Neutrophil (primary cell): ENCODE results near the gene CD40LG.

Source experiments
- H3K27ac ChIP-seq: fragments of 200-600 bp; sonication (generic); 2 replicates; pipeline ENCODE4 v1.5.1; 2016; ENCODE audit warnings: mild to moderate bottlenecking, moderate library complexity
- H3K27me3 ChIP-seq: fragments of 200-600 bp; sonication (generic); 2 replicates; pipeline ENCODE4 v1.6.0; 2016; ENCODE audit warnings: mild to moderate bottlenecking
- H3K36me3 ChIP-seq: fragments of 200-600 bp; sonication (generic); 2 replicates; pipeline ENCODE4 v1.5.1; 2017
- H3K4me1 ChIP-seq, 2 experiments: fragments of 200-600 bp in 1 of 2; sonication (generic) in 1 of 2; 1 replicate in 1 of 2; 2 replicates in 1 of 2; pipeline versions ENCODE4 v1.5.1 to v1.6.1; 2013 to 2016; ENCODE audit warnings: low read depth in 1 of 2, low read length in 1 of 2, mild to moderate bottlenecking in 1 of 2, moderate library complexity in 1 of 2; ENCODE audit not compliant: control insufficient read depth in 1 of 2, insufficient read depth in 1 of 2
- H3K4me3 ChIP-seq, 2 experiments: fragments of 200-600 bp in 1 of 2; sonication (generic) in 1 of 2; 1 replicate in 1 of 2; 2 replicates in 1 of 2; pipeline ENCODE4 v1.5.1; 2013 to 2016; ENCODE audit warnings: low read depth in 1 of 2, low read length in 1 of 2, mild to moderate bottlenecking in 1 of 2, moderate library complexity in 1 of 2
- H3K9me3 ChIP-seq: fragments of 200-600 bp; sonication (generic); 2 replicates; pipeline ENCODE4 v1.5.1; 2016
- CTCF ChIP-seq: fragments of 200-600 bp; sonication (generic); IDR thresholded peaks from 2 replicates; pipeline ENCODE4 v1.5.1; 2016; ENCODE audit warnings: antibody characterized with exemption

Gene CD40LG

GRCh38 chrX:136616987-136617685 lies 30.8 kb upstream of the CD40LG start:
- no peaks in the 10 kb centered on the region for H3K4me1 ChIP-seq
- no peaks in the 10 kb centered on the region for H3K27me3 ChIP-seq
- TF ChIP-seq CTCF: no peak
- no peaks in the 10 kb centered on the region for H3K9me3 ChIP-seq
- no peak overlapping the region for H3K27ac ChIP-seq
- H3K4me3 ChIP-seq: no peak overlapping the region
- no peaks in the 10 kb centered on the region for H3K36me3 ChIP-seq

GRCh38 chrX:136619899-136620505 lies 28.0 kb upstream of the CD40LG start:
- TF ChIP-seq CTCF: no peak
- H3K27me3 ChIP-seq: no peaks in the 10 kb centered on the region
- H3K27ac ChIP-seq: no peak overlapping the region
- H3K4me3 ChIP-seq: no peak overlapping the region
- H3K9me3 ChIP-seq: no peaks in the 10 kb centered on the region
- peaks cover 4 to 6% of the 10 kb centered on the region in 2 experiments for H3K4me1 ChIP-seq
- H3K36me3 ChIP-seq: no peaks in the 10 kb centered on the region

- H3K4me3 ChIP-seq: no peak overlapping the region
- no peak for TF ChIP-seq CTCF
- peaks cover 4 to 6% of the 10 kb centered on the region in 2 experiments for H3K4me1 ChIP-seq
Measured at GRCh38 chrX:136620780-136621179, 27.2 kb upstream of the CD40LG start.

GRCh38 chrX:136622568-136622967 lies 25.4 kb upstream of the CD40LG start:
- Histone ChIP-seq H3K4me1 (peaks cover 4 to 6% of the 10 kb centered on the region in 2 experiments), H3K9me3 (no peaks in the 10 kb centered on the region), H3K27me3 (no peaks in the 10 kb centered on the region), H3K36me3 (no peaks in the 10 kb centered on the region), H3K4me3 (no peak overlapping the region), H3K27ac (no peak overlapping the region)
- no peak for TF ChIP-seq CTCF

More at GRCh38 chrX:136620780-136621179, 27.2 kb upstream of the CD40LG start:
- Histone ChIP-seq H3K27ac (no peak overlapping the region), H3K27me3 (no peaks in the 10 kb centered on the region), H3K36me3 (no peaks in the 10 kb centered on the region), H3K9me3 (no peaks in the 10 kb centered on the region)

GRCh38 chrX:136623396-136623795 lies 24.6 kb upstream of the CD40LG start:
- H3K9me3 ChIP-seq: no peaks in the 10 kb centered on the region
- H3K4me3 ChIP-seq: no peak overlapping the region
- no peaks in the 10 kb centered on the region for H3K36me3 ChIP-seq
- no peak for TF ChIP-seq CTCF
- no peak overlapping the region for H3K27ac ChIP-seq
- peaks cover 4 to 6% of the 10 kb centered on the region in 2 experiments for H3K4me1 ChIP-seq
- no peaks in the 10 kb centered on the region for H3K27me3 ChIP-seq
